NCI-H2196 treated with DMSO at 0.1 percent for 48 hours (cell line): ENCODE measurements around the gene PALLD.

ENCODE experiments used
- DNase-seq: peaks from one replicate; lab custom pipeline; 2025; ENCODE audit not compliant: unreplicated experiment; lab: John Stamatoyannopoulos, UW

The PALLD gene

DNA sequence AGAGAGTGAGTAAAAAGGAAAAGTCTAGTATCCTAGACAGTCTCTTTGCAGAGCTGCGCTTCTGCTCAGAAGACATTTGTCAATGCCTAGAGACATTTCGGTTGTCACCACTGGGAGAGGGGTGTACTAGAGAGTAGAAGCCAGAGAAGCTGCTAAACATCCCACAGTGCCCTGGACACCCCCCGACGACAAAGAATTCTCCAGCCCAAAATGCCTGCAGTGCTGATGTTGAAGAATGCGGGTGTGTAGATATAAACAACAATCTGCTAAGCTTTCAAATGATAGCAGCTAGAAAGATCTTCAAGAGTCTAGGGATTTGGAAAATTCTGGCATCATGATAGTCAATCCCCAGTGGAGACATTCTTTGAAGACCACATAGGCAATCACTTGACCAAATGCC is 90.1 kb downstream of the PALLD start:
- DNase-seq = no peak

DNA sequence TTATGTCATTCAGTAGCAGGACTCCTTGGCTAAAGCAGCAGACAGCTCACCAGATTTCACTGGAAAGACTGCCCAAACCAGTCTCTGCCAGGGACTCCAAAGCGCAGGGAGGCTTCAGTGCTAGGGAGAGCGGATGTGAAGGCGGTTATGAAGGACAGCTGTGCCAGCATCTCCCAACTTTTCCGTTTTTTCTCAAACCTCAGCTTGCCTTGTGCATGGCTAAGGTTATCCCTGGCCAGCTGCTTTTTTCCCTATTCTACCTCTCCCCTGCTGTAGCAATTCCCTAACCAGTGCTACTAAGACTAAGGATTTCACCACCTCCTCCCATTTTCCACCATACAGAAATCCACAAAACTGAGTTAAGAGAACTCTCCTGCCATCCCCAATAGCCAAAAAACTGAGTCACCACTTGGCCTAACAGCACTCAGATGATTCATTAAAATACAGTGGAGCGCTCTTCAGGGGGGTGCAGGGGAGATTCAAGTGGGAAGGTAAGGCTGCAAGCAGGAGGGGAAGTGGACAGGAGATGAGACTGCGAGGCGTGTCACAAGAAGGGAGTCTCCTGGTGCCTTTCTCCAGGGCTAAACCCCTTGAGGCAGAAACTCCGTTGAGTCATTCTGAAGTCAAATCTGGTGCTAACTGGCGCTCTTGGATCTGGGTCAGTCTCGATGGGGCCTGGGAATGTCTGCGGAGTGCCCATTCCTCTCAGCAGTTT is 90.7 kb downstream of the PALLD start:
- DNase-seq = no peak

DNA sequence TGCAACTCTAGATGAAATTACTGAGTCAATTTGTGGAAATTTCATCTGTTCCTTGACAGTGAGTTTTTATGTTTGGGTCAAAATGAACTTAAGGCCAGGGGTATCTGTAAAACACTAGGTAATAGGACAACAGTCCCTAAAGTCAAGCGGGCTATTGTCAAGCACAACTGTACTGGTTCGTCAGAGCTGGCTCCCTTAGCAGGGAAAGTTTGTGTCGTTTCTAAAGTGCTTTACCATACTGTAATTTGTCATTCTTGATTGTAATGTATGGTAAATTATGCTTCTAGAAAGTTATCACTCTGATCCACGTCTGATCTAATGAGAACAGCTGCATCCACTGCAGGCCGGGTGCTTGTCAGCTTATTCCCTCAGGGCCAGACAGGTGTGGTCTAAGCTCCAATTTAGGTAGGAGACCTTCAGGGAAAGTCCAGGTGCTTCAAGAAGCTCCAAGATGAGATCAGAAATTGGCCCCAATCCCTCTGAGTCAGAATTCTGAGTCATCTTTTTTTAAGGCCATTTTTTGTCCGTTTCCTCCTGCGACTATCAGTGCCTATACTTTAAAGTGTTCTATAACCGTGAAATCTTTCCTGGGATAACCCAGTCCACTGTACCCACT is 92.2 kb downstream of the PALLD start:
- DNase-seq = peak; percentile 27

DNA sequence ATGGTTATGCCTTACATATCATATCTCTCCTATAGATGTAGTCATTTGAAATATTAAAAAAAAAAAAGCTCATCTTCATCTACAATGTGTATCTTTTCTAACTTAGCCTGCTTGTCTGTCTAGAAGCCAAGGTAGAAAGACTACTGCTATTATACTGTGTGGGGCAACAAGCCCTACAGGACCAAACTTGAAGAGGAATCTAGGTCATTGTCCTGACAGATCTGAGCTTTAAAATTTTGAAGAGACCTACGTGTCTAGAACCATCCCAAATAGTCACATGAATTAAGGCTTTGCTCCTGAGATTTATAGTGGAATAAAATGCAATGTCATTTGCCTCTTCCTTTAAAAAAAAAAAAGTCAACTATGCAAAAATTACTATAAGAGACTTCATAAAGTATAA is 95.8 kb downstream of the PALLD start:
- no peak for DNase-seq

DNA sequence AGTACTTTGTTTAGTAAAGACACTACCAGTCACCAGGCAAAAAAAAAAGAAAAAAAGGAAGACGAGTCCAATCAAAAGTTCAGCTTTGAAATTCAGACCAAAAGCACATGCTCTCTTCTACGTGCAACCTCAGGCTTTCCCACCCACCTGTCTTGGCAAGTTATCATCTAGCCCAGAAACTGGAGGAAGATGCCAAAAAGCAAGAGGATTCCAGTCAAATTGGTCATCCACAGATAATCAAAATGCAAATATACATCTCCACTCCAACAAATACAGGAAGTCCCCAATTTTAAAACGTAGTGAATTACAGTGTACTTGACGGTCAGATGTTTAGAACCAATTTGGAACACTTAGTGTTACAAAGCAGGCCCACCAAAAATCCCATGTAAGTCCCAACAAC is 96.5 kb downstream of the PALLD start:
- no peak for DNase-seq

DNA sequence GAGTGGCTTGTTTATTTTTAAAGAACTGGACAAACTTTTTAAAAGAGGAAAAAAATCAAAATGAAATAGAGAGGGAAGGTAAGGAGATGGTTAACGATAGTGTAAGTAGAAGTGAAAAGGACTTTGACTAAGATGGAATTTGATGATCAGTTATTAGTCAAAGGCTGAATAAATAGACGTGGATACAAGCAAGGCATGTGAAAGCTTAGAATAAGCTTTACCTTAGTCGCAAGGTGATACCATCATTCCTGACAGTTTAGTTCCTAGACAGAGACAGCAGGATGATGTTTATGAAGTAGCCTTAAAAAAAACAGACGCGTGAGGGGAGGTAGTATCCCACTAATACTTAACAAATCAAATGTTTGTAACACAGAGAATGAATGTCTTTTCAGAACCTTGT is 97.3 kb downstream of the PALLD start:
- DNase-seq = no peak

DNA sequence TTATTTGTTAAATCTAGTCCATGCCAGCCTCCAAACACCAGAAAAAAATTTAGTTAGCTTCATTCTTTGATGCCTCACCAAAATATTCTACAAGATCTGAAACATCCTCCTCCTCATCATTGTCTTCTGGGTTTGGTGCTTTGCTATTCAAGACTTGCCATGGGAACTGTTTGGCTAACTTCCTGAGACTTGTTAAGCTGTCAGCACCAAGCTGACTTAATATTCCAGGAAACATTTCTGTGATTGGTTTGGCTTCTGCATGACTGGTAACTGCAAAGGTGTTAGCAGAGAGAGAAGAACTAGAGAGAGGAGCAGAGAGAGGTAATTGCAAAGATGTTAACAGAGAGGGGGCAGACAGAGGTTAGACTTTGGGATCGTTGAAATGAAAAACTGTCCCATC is 101.3 kb downstream of the PALLD start:
- no peak for DNase-seq

DNA sequence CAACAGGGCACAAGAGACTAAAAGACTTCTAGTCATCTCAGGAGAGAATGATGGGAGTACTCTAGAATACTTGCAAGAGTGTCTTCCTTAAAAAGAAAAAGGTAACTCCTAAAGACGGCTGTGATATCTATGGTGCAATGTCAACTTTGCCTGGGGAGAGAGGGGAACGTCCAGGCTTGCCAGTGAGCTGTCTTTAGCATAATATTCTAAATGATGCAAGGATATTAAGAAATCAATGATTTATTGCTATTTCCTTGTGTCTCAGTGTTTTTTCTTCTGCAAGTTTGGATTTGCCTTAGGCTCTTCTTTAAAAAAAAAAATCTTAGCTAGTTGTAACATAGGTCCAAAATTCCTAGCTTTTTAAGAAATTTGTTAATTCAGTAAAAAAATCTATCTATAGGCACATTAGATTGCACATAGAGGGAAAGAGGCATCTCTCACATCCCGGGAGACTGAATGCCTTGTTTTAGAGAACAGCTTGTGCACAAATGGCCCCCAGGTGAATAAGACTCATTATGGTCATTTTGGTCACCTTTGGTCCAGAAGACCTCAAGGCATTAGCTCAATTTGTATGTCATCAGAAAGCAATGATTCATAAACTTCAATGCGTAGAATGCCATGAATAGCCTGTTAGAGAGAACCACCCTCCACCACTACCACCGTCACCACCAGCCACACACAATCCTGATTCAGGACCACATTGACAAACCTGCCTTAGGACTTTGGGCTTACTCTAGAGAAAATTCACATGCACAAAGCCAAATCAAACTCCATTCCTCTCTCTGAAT is 104.1 kb downstream of the PALLD start:
- DNase-seq = no peak

DNA sequence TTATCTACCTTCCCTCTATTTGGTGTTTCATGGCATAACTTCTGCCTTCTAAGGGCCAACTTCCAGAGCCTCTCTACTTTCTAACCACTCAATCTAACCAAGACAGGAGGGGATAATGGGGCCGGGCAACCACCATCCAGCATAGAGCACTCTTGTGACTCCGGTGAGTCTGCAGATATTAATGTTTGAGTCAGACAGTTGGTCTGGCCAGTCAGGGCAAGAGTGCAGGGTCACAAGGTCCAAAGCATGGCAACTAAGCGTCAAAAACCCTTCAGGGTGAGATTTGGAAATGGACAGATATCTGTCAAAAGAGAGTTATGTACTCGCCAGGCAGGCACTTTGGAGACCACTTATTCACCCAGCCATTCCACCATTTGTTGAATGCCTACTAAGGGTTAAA is 105.0 kb downstream of the PALLD start:
- no peak for DNase-seq

DNA sequence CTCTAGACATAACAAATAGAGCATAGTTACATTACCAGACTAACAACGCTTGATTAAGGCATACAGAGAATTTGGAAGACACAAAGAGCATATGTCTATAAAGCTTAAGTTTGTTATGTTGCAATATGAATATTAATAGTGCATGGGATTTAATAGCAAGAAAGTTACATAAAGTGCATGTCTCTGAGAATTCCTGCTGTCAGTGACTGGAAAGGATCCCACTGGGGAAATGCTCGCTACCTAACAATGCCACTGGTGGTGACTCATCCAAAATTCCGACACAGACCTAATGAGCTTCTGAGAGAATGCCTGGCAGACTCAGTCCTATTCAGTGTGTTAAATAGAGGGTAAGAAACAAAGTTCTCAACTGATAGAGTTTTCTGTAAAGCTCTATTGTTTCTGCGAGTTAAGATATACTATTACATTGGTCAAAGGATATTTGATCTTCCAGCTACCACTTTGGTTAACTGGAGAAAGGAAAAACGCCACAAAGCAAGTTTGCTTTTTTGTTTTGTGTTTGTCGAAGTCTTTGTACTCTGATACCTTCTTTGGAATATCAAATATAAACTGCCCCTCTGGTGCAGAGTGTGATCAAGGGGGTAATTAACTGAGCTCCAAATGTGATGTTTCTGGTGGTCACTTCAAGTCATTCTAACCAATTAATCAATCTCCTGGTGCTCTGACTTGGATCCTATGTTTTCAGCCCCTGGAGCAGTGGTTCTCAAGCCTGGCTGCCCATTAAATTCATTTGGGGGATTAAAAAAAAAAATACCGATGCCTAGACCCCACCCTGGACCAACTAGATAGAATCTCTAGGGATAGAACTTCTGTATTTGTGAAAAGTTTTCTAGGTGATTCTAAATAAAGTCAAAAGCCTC is 107.9 kb downstream of the PALLD start:
- DNase-seq = no peak

DNA sequence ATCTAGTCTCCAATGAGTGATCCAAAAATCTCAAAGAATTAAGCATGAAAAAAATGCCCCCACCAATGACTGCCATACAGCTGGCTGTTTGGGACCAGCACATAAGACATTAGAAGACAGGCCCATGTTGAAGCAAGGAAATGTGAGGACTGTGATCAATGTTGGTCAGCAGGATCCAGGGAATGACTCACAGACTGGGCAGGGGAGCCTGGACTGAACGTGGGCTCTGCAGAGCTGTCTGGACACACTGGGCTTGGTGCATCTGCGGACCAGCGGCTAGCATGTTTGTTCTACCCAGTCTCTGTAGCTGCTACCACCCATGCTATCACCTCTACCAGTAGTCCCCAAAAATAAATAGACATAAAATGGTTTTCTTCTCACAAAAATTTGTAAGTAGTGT is 108.6 kb downstream of the PALLD start:
- DNase-seq = no peak

DNA sequence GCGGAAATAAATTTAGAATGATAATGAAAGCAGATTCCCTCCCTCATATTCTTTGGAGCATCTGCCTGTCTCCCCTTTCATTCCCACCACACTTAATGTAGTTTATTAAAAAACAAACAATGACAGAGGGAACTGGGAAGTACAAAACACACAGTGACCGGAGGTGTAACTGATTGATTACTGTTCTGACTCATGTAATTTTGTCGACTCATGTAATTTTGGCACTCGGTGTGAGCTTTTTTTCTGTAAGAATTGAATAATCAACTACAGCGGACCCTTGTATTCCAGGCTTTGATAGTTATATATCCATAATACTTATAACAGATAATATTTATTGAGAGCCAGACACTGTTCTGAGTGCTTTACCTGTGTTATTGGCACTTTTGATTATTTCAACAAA is 110.4 kb downstream of the PALLD start:
- DNase-seq = no peak

DNA sequence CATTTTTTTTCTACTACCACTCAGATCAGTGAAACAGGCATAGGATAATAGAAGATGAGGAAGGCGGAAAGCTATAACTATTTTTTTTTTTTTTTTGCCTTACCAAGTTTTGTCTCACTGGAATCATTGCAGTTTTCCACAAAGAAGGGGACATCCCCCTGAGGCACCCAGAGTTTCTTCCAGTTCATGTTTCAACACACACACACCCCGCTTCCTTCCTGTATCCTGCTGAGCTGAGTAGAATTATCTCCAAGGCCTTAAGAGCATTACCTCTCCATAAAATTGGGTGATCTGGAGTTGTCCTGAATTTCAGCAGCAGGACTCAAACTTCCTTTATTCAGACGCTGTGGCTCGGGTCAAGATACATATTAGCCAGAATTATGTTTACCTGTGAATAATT is 111.9 kb downstream of the PALLD start:
- no peak for DNase-seq

DNA sequence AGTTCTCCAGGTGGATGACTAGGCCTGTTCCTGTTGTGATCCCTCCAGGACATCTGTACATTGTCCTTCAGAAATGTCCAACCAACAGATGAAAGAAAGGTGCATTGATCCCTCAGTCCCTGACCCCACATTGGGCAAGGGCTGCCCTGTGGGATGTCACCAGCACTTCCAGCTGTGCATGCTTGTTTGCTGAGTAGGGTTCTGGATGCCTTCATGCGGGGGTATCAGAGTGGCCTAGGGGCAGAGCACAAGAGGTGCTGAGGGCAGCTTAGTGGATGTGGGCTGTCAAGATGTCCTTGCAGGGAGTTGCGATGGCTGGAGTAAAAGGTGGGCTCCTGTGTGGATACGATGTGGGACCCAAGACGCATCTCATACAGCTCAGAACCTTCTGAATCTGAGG is 112.5 kb downstream of the PALLD start:
- DNase-seq = no peak

DNA sequence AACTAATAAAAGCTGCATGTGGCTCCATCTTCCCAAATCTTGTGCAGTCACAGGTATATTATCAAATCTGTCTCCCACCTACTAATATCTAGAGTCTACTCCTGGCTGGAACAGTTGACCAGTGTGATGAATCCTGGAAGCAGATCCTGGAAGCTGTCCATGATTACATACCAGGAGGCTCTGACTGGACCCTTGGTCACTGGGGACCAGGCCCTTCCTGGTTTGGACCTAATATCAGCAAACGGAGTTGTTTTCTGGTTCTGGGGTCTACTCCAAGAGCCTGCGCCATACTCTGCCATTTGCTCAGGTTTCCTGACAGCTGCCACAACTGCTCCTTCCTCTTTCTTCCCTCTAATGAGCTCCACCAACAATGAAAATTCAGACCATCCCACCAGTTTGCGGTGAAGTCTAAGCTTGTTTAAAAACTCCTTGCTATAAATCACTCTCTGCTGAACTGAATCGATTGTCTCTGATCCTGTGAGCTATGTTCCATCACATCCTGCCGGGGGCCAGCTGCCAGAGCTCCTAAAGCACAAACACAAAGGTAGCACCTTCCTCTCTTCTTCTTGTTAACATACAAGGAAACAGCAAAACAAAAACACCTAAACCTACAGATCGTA is 114.2 kb downstream of the PALLD start:
- DNase-seq = no peak

DNA sequence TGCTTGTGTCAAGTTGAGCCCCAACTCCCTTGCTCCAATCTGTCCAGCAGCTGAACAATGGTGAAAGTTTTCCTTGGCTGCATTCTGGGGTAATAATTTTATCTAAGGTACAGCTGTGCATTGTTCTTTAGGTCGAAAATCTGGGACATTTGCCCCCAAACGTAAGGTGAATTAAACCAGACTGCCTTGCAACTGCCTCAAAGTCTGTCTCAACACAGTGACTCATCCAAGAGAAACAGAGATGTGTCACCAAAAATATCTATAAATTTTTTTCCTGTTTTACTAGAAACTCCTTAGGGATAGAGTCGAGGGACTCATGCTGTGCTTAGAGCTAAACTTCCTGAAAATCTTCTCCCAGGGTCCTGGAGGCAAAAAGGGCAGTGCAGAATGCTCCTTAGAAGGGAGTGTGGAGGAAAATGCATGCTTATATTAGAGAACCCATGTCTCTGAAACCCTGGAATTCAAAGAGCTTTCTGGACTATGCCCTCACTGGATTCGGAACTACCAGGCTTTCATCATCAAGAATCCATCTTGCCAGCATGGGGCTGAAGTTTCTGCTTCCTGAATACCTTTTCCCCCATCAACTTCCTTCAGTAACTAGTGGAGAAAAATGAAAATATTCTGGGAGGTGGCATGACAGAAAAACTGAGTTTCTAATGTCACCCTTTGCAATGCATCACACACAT is 115.7 kb downstream of the PALLD start:
- DNase-seq = no peak

DNA sequence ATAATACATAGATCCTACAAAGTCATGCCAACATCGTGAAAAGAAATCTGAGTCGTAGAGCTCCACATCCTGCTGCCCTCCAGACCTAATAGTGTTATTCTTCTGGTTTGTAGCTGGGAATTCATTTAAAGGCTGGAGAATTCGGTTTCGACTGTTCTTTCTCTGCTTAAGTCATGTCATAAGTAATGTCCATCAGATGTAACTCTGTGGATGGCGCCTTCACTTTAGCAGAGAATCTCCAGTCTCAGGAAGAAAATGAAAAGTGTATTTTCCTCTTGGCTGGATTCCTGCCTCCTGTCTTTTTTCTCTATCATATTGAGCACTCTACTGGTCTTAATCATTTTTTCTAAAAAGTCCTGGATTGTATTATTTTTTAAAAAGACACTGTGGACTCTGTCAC is 117.0 kb downstream of the PALLD start:
- DNase-seq = no peak

DNA sequence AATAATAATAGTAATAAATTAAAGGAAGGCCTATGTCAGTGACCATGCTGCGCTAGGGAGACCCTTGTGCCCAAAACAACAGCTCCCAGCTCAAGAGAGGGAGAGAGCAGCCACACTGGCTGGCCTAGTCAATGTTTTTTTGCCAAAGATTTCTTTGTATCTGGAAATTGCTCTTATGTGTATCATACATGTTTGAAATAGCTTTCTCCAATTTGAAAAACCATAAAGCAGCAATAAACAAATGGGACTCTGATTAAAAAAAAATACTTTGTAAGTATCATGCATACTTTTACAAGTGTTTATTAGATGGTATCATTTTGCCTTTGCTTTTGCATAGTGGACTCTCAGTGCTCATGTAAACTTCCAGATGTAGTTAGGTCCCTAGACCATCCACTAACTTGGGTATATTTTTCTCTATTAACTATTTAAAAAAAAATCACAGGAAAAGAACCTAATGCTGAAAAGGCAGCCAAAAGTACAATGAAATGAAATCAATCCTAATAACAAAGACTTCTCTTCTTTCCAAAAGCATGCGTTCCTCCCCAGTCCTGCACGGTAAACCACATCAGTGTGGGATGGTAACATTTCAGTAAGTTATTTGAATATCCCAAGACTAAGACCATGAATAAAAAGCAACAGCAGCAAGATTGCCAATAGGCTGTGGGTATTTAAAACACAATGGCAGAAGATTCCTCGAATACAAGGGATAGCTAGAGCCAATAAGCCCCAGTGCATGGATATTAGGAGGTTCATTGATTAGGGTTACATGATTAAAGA is 117.6 kb downstream of the PALLD start:
- DNase-seq = no peak

DNA sequence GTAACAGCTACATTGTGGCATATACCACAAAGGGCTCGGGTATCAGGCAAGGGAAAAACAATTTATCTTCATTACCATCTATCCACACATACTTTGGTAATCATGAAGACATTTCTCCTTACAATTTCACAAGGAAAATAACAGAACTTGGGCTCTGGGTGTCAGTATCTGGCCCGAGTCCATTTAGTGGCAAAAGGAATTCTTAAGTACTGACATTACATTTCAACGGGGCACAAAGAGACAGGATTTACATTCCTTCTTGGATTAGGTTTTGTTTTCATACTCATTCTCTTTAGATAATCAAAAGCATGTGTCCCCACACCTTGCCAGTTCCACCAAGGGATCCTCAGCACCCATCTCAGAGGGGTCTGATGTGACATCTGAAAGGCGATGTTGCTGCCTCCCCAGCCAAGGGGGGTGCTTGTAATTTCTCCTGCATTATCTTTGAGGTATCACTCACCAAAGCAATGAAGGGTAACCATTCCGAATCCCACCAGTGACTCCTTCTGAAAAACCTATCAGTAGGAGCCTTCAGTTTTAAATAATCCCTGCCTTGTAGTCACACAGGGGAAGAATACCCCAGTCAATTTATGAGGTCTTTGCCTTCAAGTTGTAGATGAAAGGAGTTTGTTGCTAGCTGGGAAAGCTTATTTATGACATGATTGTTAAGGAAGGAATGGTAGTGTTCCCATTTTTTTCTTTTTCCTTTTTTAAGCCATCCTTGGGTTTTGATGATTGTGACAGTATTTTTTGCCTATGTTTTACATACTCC is 118.6 kb downstream of the PALLD start:
- DNase-seq = no peak
